HG02981 (cell line): ENCODE measurements around the gene MTRFR.
"Not testable (repeated sequence)": the region's sequence is repeated elsewhere in the genome, so short reads cannot be mapped to it uniquely, and the experiment has no call there.

Experiments used
- ATAC-seq: cut with Tn5 transposase; IDR thresholded peaks from one replicate; pipeline ENCODE4 v1.9.1; 2021; ENCODE audit warnings: mild to moderate bottlenecking, moderate library complexity; ENCODE audit not compliant: unreplicated experiment

Gene MTRFR

DNA sequence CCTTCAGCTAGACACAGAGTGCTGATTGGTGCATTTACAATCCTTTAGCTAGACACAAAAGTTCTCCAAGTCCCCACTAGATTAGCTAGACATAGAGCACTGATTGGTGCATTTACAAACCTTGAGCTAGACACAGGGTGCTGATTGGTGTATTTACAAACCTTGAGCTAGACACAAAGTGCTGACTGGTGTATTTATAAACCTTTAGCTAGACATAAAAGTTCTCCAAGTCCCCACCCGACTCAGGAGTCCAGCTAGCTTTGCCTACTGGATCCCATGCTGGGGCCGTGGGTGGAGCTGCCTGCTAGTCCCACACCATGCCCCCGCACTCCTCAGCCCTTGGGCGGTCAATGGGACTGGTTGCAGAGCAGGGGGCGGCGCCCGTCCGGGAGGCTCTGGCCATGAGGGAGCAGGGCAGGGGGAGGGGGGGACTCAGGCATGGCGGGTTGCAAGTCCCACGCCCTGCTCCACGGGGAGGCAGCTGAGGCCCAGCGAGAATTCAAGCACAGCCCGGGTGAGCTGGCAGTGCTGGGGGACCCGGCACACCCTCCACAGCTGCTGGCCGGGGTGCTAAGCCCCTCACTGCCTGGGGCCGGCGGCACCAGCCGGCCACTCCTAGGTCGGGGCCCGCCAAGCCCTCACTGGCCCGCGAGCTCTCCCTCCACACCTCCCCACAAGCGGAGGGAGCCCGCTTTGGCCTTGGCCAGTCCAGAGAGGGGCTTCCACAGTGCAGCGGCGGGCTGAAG is 15.9 kb downstream of the MTRFR start:
- not testable (repeated sequence) for ATAC-seq

DNA sequence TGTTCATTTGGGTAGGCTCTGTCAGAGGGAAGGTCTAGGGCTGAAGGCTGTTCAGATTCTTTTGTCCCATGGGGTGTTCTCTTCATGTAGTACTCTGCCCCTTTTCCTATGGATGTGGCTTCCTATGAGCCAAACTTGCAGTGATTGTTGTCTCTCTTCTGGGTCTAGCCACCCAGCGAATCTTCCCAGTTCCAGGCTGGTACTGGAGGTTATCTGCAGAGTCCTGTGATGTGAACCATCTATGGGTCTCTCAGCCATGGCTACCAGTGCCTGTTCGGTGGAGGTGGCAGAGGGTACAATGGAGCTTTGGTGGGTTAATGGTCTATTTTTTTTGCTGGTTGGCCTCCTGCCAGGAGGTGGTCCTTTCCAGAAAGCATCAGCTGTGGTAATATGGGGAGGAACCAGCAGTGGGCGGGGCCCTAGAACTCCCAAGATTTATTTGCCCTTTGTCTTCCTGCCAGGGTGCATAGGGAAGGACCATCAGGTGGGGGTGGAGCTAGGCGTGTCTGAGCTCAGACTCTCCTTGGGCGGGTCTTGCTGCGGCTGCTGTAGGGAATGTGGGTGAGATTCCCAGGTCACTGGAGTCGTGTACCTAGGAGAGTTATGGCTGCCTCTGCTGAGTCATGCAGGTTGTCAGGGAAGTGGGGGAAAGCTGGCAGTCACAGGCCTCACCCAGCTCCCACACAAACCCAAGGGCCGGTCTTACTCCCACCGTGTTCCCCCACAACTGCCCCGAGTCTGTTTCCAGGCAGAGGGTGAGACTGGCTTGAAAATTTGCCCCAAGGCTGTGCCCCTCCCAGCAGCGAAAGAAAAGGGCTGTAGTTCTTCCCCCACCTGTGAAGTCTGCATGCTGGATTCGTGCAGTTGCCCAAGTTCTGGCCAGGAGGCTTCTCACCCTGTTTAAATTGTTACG is 17.5 kb downstream of the MTRFR start:
- no peak for ATAC-seq

DNA sequence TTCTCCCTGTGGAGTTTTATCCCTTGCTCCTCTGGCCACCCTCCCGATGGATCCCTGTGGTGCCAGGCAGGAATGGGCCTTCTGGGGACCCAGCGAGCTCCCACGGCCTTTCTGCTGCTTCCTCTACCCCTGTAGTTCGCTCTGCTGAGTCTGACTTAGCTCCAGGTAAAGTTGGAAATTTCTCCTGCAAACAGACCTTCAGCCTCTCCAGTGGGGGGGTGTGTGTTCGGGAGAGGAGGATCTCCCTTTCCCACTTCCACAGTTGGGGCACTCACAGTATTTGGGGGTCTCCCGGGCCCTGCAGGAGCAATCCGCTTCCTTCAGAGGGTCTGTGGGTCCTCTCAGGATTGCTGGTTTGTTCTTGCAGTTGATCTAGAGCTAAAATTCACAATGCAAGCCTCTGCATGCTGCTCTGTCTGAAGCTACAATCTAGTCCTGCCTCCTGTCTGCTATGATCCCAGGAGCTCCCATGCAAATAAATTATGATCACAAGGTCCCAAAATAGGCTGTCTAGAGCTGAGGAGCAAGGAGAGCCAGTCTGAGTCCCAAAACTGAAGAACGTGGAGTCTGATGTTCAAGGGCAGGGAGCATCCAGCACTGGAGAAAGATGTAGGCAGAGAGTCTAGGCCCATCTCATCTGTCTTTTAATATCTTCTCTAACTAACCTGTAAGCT is 18.3 kb downstream of the MTRFR start:
- no peak for ATAC-seq

GRCh38 chr12:123252365-123252764 is 19.1 kb downstream of the MTRFR start:
- ATAC-seq: not testable (repeated sequence)

DNA sequence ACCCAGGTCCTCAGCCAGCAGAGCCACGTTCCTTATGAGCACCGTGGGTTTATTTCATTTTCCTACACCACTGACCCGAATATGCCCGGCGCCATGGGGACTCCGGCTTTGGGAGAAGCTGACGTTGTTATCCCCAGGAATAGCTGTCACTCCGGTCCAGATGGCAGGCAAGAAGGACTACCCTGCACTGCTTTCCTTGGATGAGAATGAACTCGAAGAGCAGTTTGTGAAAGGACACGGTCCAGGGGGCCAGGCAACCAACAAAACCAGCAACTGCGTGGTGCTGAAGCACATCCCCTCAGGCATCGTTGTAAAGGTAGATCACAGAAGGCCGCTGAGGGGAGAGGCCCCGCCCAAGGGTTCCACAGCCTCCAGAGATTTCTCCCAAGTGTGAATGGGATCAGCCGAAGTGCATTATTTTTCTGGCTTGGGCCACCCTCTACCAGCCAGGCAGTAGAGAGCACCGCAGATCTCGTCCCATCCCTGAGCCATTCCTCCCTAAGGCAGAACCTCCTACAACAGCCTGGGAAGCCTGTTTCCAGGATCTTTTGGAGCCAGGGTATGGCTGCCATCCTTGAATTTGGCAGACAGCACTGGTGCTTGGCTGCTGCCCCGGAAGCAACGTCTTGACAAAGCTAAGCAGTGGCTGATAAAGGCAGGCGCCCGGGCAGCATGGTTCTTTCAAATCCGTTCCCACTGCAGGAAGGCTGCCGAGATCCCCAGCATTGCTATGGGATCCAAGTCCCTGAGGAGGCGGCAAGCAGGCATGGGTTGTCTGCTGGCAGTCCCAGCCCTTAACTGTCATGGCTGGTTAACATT is 20.6 kb downstream of the MTRFR start:
- no peak for ATAC-seq

- ATAC-seq: no peak
Measured at GRCh38 chr12:123254853-123255446, 21.7 kb downstream of the MTRFR start.

DNA sequence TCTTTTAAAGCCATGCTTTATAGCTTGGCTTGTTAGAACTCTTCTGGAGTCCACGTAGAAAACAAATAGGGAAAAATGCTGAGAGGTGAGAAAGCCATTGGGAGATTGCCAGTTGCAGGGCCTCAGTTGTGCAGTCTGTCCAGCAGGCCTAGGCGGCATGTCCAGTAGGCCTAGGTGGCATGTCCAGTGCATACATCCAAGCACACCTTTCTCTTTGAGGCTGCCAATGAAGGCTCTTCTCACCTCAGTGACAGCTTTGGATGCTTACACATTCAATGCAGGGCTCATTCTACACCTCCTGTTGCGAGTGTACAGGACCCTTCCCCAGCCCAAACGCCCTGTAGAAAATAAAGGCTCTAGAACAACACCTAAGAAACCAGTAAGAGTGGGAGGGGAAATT is 25.4 kb downstream of the MTRFR start:
- ATAC-seq: no peak

DNA sequence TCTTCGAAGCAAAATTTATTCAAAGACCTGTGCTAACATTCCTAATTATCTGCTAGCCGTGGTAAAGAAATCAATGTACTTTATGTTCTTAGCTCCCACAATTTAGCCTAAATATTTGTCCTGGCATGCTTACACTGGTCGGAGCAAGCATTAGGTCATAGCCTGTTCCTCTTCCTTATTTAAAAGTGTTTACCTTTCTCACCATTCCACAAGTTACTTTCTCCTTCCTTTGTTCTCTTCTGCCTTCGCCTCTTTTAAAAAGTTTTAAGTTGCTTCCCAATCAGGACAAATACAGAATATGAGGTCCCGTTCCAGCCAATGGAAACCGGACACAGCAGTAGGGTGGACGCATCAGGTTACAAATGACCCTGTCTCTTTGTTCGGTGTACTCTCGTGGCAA is 26.8 kb downstream of the MTRFR start:
- no peak for ATAC-seq

GRCh38 chr12:123261196-123261595 is 28.0 kb downstream of the MTRFR start:
- no peak for ATAC-seq

DNA sequence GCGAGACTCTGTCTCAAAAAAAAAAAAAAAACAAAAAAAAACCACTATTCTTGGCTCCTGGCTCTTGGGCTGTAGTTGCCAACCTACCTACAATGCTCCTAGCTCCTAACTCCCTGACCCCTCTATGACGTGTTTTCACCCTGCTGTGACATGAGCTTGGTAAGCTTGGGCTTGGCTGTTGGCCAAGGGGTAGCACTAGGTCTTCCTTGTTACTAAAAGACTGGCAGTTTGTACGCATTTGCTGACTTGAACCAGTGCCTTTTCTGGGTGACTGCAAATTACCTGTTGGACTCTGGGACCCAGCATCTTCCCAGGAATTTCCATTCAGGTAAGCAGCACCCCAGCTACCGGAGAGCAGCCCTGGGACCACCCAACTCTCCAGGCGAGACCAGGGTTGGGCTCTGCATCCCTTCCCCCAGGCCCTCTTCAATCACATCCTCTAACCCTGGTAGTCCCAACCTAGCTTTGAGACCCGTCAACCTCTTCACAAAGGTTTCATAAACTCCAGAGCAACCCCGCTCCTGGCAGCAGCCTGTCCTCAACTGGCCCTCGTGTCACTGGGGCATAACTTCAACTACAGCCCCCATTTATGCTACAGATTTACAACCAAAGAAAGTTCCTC is 30.1 kb downstream of the MTRFR start:
- no peak for ATAC-seq

- no peak for ATAC-seq
Measured at GRCh38 chr12:123264642-123265041, 31.4 kb downstream of the MTRFR start.

- ATAC-seq: no peak
Measured at GRCh38 chr12:123265851-123266678, 32.8 kb downstream of the MTRFR start.

GRCh38 chr12:123266679-123267277 is 33.5 kb downstream of the MTRFR start:
- no peak for ATAC-seq

- ATAC-seq: no peak
Measured at GRCh38 chr12:123267335-123267920, 34.2 kb downstream of the MTRFR start.

DNA sequence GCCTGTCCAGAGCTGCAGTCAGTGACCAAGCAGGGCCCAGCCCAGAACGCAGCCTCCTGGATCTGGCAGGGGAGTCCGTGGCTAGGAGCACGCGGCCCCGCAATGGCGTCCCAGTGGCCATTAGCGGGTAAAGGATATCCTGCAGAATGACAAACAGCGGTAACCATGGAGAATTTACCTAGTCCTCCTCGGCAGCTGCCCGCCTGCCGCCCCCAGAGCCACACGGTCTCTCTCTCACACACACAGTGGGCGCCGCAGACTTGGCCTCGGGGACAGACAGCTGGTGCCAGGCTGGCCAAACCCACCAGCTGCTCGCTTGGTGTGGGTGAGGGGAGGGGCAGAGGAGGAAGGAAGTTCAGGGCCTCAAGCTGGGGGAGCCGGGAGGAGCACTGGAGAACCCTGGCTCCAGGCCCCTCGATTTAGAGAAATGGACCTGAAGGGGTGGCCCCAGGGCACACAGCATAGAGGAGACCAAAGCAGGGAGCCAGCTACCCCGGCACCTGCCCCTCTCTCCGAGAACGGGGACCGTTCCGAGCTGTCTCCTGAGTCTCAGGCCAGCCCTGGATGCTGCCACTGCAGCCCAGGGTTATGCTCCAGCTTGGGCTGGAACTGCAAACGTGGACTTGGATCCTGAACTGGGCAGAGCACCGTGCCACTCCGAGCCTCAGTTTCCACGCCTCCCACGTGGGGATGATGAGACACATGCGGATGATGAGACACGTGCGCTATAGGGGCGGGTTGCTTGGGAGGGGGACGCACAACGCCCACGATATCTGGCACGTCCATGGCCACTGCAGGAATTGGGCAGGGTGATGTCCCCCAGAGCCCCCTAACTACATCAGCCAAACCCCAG is 35.0 kb downstream of the MTRFR start:
- ATAC-seq: no peak

DNA sequence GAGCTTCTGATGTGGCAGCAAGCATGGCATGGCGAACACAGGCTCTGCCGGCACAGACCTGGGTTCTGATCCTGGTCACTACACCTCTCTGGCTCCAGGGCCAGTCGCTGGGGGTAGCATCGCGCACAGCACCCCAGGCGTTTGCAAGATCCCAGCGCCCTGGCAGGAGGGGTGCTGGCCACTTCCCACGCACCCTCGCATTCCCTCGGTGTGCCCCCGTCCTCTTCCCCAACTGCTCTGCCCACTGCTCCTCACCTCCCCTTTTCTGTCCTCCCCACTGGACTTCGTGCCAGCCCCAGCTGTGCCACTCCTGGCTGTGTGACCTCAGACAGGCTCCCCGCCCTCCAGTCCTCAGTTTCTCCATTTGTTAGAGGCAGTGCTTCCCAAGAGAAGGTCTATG is 35.6 kb downstream of the MTRFR start:
- no peak for ATAC-seq

GRCh38 chr12:123269395-123269892 is 36.2 kb downstream of the MTRFR start:
- ATAC-seq: no peak
